Muscle layer of duodenum (tissue), 2 donors: ENCODE data around the gene TNPO2.
"Not testable (repeated sequence)": the region's sequence is repeated elsewhere in the genome, so short reads cannot be mapped to it uniquely, and the experiment has no call there.

ENCODE experiments used
- H3K27ac ChIP-seq: one replicate; pipeline ENCODE4 v1.7.0; 2013; ENCODE audit warnings: mild to moderate bottlenecking, low read length
- H3K27me3 ChIP-seq: one replicate; pipeline ENCODE4 v1.7.0; 2013; ENCODE audit warnings: low read depth, mild to moderate bottlenecking, control low read depth, low read length
- H3K36me3 ChIP-seq, 2 donors: one replicate each; pipeline ENCODE4 v1.7.0; 2013; ENCODE audit warnings: low read length in 2 of 2, control low read depth in 1 of 2, mild to moderate bottlenecking in 1 of 2; ENCODE audit not compliant: insufficient read depth in 2 of 2, control insufficient read depth in 1 of 2
- H3K4me1 ChIP-seq, 2 donors: one replicate each; pipeline ENCODE4 v1.7.0; 2013; ENCODE audit warnings: low read length in 2 of 2, mild to moderate bottlenecking in 2 of 2, control low read depth in 1 of 2, moderate library complexity in 1 of 2; ENCODE audit not compliant: insufficient read depth in 2 of 2, control insufficient read depth in 1 of 2
- H3K4me3 ChIP-seq, 2 donors: one replicate each; pipeline ENCODE4 v1.7.0; 2013; ENCODE audit warnings: low read length in 2 of 2, low read depth in 1 of 2, mild to moderate bottlenecking in 1 of 2
- H3K9me3 ChIP-seq, 2 donors: one replicate each; pipeline ENCODE4 v1.7.0; 2013; ENCODE audit warnings: low read length in 2 of 2, control low read depth in 1 of 2, mild to moderate bottlenecking in 1 of 2; ENCODE audit not compliant: control insufficient read depth in 1 of 2
- donor health status: healthy.

Gene TNPO2

GRCh38 chr19:12720296-12720695 is 3.4 kb downstream of the TNPO2 start:
- peaks cover 15 to 27% of the 10 kb centered on the region in 2 donors for H3K36me3 ChIP-seq
- H3K27me3 ChIP-seq, result no peaks in the 10 kb centered on the region
- H3K27ac ChIP-seq, result peak overlapping the region; percentile 45
- peaks cover 6 to 38% of the 10 kb centered on the region in 2 donors for H3K4me1 ChIP-seq
- H3K9me3 ChIP-seq, result no peaks in the 10 kb centered on the region
- peak overlapping the region; percentile 59 to 71 for H3K4me3 ChIP-seq

GRCh38 chr19:12715929-12716328 is 7.8 kb downstream of the TNPO2 start:
- Histone ChIP-seq H3K27me3 (no peaks in the 10 kb centered on the region), H3K27ac (no peak overlapping the region), H3K4me3 (no peak overlapping the region), H3K4me1 (peaks cover 4 to 14% of the 10 kb centered on the region in 2 donors), H3K36me3 (peaks cover 41 to 58% of the 10 kb centered on the region in 2 donors), H3K9me3 (no peaks in the 10 kb centered on the region)

GRCh38 chr19:12715102-12715501 is 8.6 kb downstream of the TNPO2 start:
- H3K27me3 ChIP-seq, result no peaks in the 10 kb centered on the region
- H3K4me3 ChIP-seq, result no peak overlapping the region
- peaks cover 0 to 6% of the 10 kb centered on the region in 2 donors for H3K4me1 ChIP-seq
- no peak overlapping the region for H3K27ac ChIP-seq
- no peaks in the 10 kb centered on the region for H3K9me3 ChIP-seq
- peaks cover 47 to 67% of the 10 kb centered on the region in 2 donors for H3K36me3 ChIP-seq

GRCh38 chr19:12713304-12713703 is 10.4 kb downstream of the TNPO2 start:
- not testable (repeated sequence) for H3K27me3 ChIP-seq, H3K9me3 ChIP-seq, H3K27ac ChIP-seq, H3K4me1 ChIP-seq, H3K4me3 ChIP-seq
- H3K36me3 ChIP-seq, result peaks cover 46 to 71% of the 10 kb centered on the region in 2 donors

- peaks cover 46 to 71% of the 10 kb centered on the region in 2 donors for H3K36me3 ChIP-seq
Measured at GRCh38 chr19:12712077-12712476, 11.7 kb downstream of the TNPO2 start.

GRCh38 chr19:12711187-12711586 is 12.5 kb downstream of the TNPO2 start:
- H3K4me3 ChIP-seq, result no peak overlapping the region
- H3K9me3 ChIP-seq, result no peaks in the 10 kb centered on the region
- H3K4me1 ChIP-seq, result no peaks in the 10 kb centered on the region
- H3K27ac ChIP-seq, result no peak overlapping the region
- H3K27me3 ChIP-seq, result no peaks in the 10 kb centered on the region
- peaks cover 46 to 74% of the 10 kb centered on the region in 2 donors for H3K36me3 ChIP-seq

More at GRCh38 chr19:12712077-12712476, 11.7 kb downstream of the TNPO2 start:
- H3K4me3 ChIP-seq, H3K9me3 ChIP-seq, H3K4me1 ChIP-seq, H3K27ac ChIP-seq, H3K27me3 ChIP-seq: not testable (repeated sequence)

GRCh38 chr19:12708641-12709040 is 15.1 kb downstream of the TNPO2 start:
- no peaks in the 10 kb centered on the region for H3K4me1 ChIP-seq
- H3K27me3 ChIP-seq, result no peaks in the 10 kb centered on the region
- no peak overlapping the region for H3K27ac ChIP-seq
- no peak overlapping the region for H3K4me3 ChIP-seq
- no peaks in the 10 kb centered on the region for H3K9me3 ChIP-seq
- H3K36me3 ChIP-seq, result peaks cover 42 to 74% of the 10 kb centered on the region in 2 donors

- Histone ChIP-seq H3K4me1 (no peaks in the 10 kb centered on the region), H3K36me3 (peaks cover 43 to 86% of the 10 kb centered on the region in 2 donors), H3K27ac (no peak overlapping the region), H3K4me3 (no peak overlapping the region), H3K9me3 (no peaks in the 10 kb centered on the region), H3K27me3 (no peaks in the 10 kb centered on the region)
Measured at GRCh38 chr19:12706332-12706718, 17.4 kb downstream of the TNPO2 start.

- Histone ChIP-seq H3K27me3 (no peaks in the 10 kb centered on the region), H3K4me1 (no peaks in the 10 kb centered on the region), H3K36me3 (peaks cover 44 to 86% of the 10 kb centered on the region in 2 donors), H3K9me3 (no peaks in the 10 kb centered on the region), H3K27ac (no peak overlapping the region), H3K4me3 (no peak overlapping the region)
Measured at GRCh38 chr19:12705654-12706331, 17.9 kb downstream of the TNPO2 start.

- Histone ChIP-seq H3K27me3 (no peaks in the 10 kb centered on the region), H3K27ac (no peak overlapping the region), H3K4me3 (no peak overlapping the region), H3K9me3 (no peaks in the 10 kb centered on the region), H3K36me3 (peaks cover 42 to 85% of the 10 kb centered on the region in 2 donors), H3K4me1 (no peaks in the 10 kb centered on the region)
Measured at GRCh38 chr19:12705169-12705568, 18.6 kb downstream of the TNPO2 start.

GRCh38 chr19:12703046-12703445 is 20.7 kb downstream of the TNPO2 start:
- Histone ChIP-seq H3K4me1 (no peaks in the 10 kb centered on the region), H3K9me3 (no peaks in the 10 kb centered on the region), H3K27ac (no peak overlapping the region), H3K27me3 (no peaks in the 10 kb centered on the region), H3K36me3 (peaks cover 43 to 74% of the 10 kb centered on the region in 2 donors), H3K4me3 (no peak overlapping the region)
